ENCODE data around the gene NMNAT3.

- TF ChIP-seq YY1 (IDR thresholded peaks at IDR 0.05; ENCODE audit: insufficient read depth, insufficient read length) (no peak), ZNF274 (IDR thresholded peaks at IDR 0.05; ENCODE audit: low read depth, low read length) (no peak)
These were observed 7.6 kb downstream of the NMNAT3 start for GRCh38 chr3:139670196-139670595.
